H1 (cell line): ENCODE measurements around the gene AKT1. TPM values are rescaled to one million over a fixed set of nuclear protein-coding genes. Genes with fewer than 3 reads are reported as not detected.

Source experiments
- CEBPB ChIP-seq: IDR thresholded peaks from 2 replicates; pipeline ENCODE4 v1.6.1; 2012; ENCODE audit warnings: low read depth, low read length
- SIRT6 ChIP-seq: IDR thresholded peaks from one replicate; pipeline ENCODE4 v1.7.1; 2012; ENCODE audit warnings: low read length, inconsistent platforms
- TAF7 ChIP-seq: optimal IDR thresholded peaks from 2 replicates; pipeline ENCODE3; 2011; ENCODE audit warnings: low read depth, mild to moderate bottlenecking, inconsistent platforms, low read length, moderate library complexity, borderline replicate concordance
- TBP ChIP-seq: IDR thresholded peaks from 2 replicates; pipeline ENCODE4 v1.6.1; 2011; ENCODE audit warnings: low read depth, low read length, improper control_type of control experiment
- polyA plus RNA-seq, 7 experiments: library from polyadenylated mRNA; depleted of rRNA in 3 of 7; stranded (reverse) in 5 of 7; unstranded in 2 of 7; fragments of >200 nt in 5 of 7; fragments of 200-250 nt in 2 of 7; gene quantifications; 1 replicate in 5 of 7; 2 replicates in 1 of 7; 4 replicates in 1 of 7; pipeline versions ENCODE4 v1.2.1 to v1.2.3, GENCODE V29; 2011 to 2013; ENCODE audit warnings: missing spikeins in 2 of 7, mixed read lengths in 2 of 7
- total RNA-seq: library from RNA; stranded (reverse); fragmentation: NEBNext Ultra II Directional; extraction: Animal tissue kit (Norgen Biotek cat#: 25700); gene quantifications from 2 replicates; pipeline ENCODE4 v1.2.1, GENCODE V29; 2021

Gene AKT1
- total and polyA plus RNA-seq, 2 of the 8 experiments (the other 6 are each of a cell fraction or from before 2014, with no cell fraction given): 68.1 to 71.5 TPM

- no peak for TF ChIP-seq TAF7
- TF ChIP-seq SIRT6: no peak
- TF ChIP-seq TBP: no peak
- no peak for TF ChIP-seq CEBPB
These were observed 26.5 kb upstream of the AKT1 start (continued) for GRCh38 chr14:104821971-104822608.
